HG03575 (cell line): Measurements from ENCODE around the gene USF3.

ENCODE experiments used
- ATAC-seq: cut with Tn5 transposase; IDR thresholded peaks from one replicate; pipeline ENCODE4 v1.9.1; 2021; ENCODE audit not compliant: unreplicated experiment, insufficient number of reproducible peaks, low FRiP score; ENCODE audit errors: extremely low read depth

The USF3 gene

DNA sequence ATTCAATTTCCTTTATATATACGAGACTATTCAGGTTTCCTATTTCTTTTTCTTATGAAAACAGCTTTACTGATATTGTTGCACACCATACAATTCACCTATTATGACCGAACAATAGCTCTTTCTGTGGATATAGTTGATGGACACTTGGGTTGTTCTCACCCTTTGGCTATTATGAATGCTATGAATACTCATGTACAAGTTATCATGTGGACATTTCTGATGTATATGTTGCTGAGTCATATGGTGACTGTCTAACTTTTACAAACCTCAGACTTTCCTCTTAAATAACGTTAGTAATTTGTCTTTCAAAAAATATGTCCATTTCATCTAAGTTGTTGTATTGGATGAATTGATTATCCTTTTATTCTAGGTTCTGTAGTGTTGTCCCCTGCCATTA lies 15.7 kb upstream of the USF3 start:
- ATAC-seq: no peak

GRCh38 chr3:113707835-113708234 lies 11.4 kb upstream of the USF3 start:
- no peak for ATAC-seq

DNA sequence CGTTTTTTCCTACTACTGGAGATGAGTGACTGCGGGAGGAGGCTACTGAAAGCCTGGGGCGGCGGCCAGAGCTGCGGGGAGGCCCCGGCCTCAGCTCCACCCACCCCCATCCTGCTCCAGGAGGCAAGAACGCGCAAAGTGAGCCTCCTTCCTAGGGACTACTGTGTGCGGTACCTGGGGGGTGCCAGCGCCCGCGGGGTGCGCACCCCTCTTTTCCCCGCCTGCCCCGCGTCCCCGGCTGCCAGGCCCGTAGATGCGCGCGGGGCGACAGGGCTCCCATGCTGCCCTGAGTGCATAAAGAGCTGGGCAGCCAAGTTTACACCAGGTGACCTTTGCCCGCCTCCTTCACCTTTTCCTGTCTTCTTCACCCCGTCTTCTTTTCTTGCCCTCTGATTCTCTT lies 2.5 kb upstream of the USF3 start:
- ATAC-seq: no peak

DNA sequence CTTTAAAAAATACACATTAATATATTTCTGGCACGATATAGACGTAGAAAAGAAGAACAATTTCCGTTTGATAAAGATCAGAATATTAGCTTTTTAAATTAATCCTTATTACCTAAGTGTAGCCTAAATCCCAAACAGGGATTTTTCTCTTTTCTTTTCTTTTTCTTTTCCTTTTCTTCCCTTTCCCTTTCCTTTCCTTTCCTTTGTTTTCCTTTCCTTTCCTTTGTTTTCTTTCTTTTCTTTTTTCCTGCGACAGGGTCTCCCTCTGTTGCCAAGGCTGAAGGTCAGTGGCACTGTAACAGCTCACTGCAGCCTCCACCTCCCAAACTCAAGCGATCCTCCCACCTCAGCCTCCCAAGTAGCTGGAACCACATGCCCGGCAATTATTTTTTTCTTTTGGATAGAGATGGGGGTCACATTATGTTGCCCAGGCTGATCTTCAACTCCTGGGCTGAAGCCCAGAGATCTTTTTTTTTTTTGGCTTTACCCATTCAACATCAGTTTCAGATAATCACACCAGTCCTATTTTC lies 1.8 kb upstream of the USF3 start:
- ATAC-seq: no peak

- no peak for ATAC-seq
These were observed 1.2 kb upstream of the USF3 start for GRCh38 chr3:113697500-113698090.

- ATAC-seq: peak; percentile 85
These were observed 437 bp upstream of the USF3 start for GRCh38 chr3:113696658-113697499.

- no peak for ATAC-seq
These were observed 1.0 kb downstream of the USF3 start for GRCh38 chr3:113695431-113695785.

GRCh38 chr3:113690482-113690881 lies 6.0 kb downstream of the USF3 start:
- ATAC-seq: no peak

GRCh38 chr3:113685956-113686721 lies 10.3 kb downstream of the USF3 start:
- no peak for ATAC-seq

DNA sequence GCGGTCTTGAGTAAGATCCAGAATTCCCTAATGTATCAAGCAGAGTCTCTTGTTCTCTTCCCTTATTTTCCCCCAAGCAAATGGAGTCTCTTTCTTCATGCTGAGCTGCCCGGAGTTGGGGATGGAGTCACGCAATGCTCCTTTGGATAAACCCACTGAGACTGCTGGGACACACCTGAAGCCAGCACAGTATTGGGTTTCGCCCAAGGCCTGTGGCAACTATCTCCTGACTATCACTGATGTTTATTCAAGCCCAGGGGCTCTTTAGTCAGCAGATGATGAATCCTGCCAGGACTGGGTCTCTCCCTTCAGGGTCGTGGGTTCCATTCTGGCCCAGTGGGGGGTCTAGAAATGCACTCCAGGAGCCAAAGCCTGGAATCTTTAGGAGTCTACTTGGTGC lies 11.3 kb downstream of the USF3 start:
- ATAC-seq: no peak

GRCh38 chr3:113684271-113684819 lies 12.1 kb downstream of the USF3 start:
- ATAC-seq: no peak

- ATAC-seq: no peak
These were observed 17.7 kb downstream of the USF3 start for GRCh38 chr3:113678773-113679172.

DNA sequence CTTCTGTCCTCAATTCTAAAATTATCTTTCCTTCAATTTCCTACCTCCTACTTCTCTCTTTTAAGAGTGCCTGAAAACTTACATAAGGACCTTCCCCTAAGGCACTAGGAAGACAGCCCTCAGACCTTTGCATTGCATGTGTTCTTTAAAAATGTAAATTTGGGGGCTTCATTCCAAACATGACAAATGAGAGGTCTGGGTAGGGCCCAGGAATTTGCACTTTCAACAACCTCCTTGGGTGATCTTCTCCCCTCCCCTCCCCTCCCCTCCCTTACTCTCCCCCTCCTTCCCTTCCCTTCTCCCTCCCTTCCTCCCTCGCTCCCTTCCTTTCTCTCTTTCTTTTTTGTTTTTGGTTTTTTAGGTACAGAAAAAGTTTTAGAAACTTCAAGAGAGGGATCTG lies 18.7 kb downstream of the USF3 start:
- ATAC-seq: no peak

DNA sequence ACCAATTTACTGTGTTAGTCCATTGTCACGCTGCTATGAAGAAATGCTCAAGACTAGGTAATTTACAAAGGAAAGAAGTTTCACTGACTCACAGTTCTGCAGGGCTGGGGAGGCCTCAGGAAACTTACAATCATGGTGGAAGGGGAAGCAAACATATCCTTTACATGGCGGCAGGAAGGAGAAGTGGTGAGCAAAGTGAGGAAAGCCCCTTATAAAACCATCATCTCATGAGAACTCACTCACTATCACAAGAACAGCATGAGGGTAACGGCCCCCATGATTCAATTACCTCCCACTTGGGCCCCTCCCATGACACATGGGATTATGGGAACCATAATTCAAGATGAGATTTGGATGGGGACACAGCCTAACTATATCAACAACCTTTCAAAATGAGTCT lies 20.2 kb downstream of the USF3 start:
- no peak for ATAC-seq

DNA sequence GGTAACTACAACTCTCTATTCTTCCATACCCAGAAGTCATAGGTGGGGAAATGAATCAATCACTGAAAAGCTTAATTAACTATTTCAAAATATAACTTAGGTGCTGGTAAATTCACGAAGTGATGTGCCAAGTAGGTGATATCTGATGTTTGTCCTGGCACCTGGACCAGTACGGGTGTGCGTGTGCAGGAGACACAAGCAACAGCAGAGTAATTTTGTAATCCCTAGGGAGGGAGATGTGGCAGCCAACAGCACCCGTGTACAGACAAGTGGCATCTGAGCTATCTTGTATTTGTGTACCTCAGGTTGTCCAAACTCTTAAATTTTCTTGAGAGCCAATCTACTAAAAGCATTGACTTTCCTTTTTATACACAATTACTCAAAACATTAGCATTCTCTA lies 22.8 kb downstream of the USF3 start:
- no peak for ATAC-seq

- no peak for ATAC-seq
These were observed 28.4 kb downstream of the USF3 start for GRCh38 chr3:113668015-113668414.

GRCh38 chr3:113664523-113665094 lies 31.8 kb downstream of the USF3 start:
- ATAC-seq: no peak

GRCh38 chr3:113663761-113664160 lies 32.7 kb downstream of the USF3 start:
- ATAC-seq: no peak

DNA sequence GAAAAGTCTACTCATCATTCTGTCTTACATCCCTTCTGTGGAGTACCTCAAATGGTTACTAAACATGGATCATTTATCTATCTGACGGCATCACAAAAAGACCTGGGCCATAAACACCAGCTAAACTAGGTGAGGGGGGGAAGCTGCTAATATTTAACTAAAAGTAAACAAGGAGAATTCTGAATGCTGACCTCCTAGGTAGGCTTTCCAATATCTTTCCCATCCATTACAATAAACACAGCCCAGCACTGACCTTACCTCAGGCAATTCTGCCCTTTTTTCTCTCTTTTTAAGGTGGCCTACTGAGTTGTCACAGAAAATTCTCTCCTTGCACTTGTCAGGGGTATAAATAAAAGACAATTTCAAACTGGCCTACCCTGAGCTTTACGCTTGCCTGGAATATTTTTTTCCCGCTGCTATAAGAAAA lies 33.1 kb downstream of the USF3 start:
- no peak for ATAC-seq
